GM18870 (cell line): Measurements from ENCODE around the gene MYLIP.

Source experiments
- ATAC-seq: cut with Tn5 transposase; IDR thresholded peaks from one replicate; pipeline ENCODE4 v1.9.1; 2021; ENCODE audit warnings: moderate library complexity; ENCODE audit not compliant: unreplicated experiment

The MYLIP gene

DNA sequence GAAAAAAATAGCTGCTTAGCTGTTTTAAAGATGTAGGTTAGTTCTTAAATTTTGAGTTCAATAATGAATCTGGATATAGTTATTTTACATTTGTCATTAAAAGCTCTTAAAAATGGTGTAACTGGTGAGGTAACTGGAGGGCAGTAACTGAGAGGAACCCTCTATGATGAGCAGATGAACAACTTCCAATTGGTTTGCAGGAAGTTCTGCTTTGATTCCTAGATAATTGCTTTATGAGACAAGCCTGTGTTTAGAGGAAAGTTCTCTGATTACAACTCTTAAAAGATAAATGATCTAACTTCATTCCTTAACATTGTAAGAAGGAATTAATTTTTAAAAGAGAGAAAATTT is 8.5 kb downstream of the MYLIP start:
- no peak for ATAC-seq

DNA sequence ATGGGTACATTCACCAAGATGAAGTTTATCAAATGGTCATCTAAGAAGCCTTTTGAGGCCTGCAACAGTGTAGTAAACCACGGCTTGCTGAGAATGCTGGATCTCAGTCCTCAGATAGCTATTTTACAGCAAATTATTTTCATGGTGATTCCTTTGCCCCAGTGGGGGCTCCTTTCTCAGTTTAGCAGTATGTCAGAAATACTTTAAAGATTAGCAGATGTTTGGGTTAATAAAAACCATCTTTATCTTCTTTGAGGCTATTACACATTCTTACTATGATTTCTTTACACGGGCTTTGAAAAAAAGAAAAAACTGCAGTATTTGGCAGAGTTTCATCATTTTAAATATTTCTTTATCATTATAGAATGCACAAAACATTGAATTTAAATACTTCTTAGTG is 10.7 kb downstream of the MYLIP start:
- no peak for ATAC-seq

DNA sequence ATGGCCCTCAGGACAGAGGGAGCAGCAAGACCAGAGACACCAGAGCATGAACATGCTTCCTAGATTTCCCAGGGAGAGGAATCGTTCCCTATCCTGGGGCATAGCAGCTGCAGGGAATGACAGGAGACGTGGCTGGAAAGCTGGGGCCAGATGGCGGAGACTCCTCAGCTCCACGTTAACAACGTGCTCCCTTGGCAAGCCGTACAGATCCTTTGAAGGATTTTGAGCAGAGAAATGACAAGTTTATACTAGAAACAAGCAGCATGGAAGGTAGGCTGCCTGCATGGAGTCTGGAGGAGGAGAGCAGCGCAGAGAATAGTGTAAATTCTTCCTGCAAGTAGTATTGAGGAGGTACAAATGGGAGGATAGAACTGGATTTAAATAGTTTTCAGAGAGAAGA is 11.7 kb downstream of the MYLIP start:
- no peak for ATAC-seq

DNA sequence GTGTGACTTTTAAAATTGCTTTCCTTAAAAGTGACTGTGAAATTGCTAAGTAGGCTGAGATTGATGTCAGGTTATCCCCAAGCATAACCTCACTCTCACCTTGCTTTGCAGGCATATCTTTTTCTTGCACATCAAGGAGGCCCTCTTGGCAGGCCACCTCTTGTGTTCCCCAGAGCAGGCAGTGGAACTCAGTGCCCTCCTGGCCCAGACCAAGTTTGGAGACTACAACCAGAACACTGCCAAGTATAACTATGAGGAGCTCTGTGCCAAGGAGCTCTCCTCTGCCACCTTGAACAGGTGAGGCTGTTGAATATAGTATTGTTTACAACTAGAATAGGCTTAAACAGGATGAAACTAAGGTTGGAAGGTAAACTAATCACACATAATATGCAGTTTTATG is 12.6 kb downstream of the MYLIP start:
- no peak for ATAC-seq

DNA sequence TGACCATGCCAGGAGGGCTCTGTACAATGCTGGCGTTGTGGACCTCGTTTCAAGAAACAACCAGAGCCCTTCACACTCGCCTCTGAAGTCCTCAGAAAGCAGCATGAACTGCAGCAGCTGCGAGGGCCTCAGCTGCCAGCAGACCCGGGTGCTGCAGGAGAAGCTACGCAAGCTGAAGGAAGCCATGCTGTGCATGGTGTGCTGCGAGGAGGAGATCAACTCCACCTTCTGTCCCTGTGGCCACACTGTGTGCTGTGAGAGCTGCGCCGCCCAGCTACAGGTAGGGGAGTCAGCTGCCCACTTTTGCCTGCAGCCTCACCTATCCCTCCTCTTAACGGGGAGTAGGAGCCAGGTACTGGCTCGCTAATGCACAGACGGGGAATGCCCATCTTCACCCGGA is 16.2 kb downstream of the MYLIP start:
- ATAC-seq = no peak

DNA sequence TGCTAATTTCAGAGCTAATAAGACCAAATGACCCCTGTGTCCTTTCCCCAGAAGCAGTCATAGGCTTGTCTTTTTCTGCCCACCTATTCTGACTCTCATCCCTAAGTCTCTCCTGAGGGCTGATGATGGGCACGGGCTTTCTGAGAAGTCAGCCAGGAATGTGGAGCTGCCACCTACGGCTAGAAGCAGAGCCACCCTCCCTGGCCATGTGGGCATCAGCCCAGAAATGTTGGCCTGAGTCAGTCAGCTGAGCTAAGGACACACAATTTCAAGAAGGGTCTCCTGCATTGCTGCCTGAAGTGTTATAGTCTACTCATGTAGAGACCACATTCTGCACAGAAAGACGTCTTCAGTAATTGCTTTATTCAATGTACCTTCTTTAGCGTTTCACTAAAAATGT is 17.1 kb downstream of the MYLIP start:
- ATAC-seq = no peak

DNA sequence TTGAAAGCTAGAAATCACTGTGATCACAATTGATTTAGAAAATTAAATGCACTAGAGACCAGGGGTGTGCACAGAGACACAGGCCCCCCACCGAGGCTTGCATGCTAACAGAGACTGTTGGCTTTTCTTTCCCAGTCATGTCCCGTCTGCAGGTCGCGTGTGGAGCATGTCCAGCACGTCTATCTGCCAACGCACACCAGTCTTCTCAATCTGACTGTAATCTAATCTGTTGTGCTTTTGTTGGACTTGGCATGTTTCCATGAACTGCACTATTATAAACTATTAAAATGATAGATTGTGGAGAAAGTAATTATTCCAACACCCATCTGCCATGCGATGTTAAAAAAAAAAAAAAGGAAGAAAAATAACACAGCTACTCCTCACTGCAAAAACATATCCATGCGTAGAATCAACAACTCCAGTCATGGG is 17.7 kb downstream of the MYLIP start:
- ATAC-seq = no peak

DNA sequence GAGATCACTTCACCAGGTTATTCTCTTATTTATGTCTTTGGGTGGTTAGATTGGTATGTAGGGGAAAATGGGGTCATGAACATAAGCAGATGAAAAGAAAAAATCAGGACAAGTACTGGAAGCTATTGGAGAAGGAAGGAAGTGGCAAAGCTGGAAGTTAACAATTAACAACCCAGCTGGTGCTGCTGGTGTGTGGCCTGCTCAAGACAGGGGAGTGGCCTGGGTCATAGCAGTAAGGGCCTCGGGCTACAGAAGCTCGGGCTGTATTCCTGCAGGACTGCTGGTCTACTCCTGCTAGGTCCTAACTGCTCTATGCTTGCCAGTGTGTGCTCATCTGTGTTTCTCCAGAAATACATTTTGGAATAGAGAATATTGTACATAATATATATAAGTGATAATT is 19.6 kb downstream of the MYLIP start:
- ATAC-seq = no peak

DNA sequence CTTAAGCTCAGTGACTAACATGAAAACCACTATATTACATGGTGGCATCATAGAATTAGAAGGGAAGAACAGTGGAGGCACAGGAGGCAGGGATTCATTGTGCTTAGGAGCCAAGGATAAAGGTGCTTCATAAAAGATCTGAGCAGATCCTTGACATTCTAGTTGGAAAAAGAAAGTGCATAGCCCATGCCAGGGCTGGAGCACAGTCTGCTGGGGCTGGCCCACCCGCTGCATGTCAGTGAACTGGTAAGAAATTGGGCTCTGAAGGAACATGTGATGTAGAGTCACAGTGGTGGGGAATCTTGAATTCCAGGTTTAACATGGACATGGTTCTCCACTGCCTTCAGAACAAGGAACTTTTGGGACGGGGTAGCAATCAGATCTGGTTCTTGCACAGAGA is 20.4 kb downstream of the MYLIP start:
- no peak for ATAC-seq

DNA sequence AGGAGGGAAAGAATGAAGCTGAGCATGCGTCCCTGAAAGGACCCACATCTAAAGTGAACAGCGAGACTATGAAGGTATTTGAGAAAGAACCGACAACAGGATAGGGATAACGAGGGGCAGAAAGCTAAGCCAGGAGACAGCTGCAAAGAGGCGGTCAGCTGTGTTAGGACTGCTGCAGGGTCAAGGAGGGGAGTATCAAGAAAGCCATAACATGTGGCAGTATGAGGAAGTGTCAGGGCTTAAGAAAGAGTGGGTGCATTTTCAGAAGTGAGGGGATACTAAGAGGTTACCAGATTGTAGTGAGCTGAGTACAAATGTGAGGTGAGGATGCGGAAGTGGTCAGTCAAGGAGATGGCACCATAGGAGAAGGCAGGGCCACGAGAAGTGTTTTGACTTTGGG is 21.2 kb downstream of the MYLIP start:
- ATAC-seq = no peak

DNA sequence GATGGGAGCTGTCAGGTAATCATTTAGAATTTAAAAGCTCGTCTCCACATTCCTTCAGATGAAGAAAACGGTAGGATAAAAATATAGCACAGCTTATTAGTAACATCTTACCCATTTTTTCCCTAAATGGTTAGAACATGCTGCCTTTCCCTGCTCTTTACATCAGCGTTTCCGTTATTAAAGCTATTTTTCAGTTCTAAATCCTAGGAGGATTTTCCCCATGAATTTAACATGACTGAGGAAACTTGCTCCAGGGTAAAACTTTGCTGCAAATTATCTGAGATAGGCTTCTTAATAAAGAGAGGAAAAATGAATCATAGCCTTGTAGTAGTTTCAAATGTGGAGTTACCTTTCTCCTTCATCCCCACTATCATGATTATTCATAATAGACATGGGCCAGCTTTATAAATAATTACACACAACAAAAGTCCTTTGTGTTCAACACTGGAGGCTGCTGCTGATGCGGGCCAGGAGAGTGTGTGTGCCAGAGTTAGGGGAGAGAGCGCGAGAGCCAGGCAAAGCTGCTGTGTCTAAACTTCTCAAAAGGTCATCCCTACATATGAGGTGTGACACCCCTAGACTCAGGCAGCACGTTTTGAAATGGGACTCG is 24.4 kb downstream of the MYLIP start:
- ATAC-seq = no peak

DNA sequence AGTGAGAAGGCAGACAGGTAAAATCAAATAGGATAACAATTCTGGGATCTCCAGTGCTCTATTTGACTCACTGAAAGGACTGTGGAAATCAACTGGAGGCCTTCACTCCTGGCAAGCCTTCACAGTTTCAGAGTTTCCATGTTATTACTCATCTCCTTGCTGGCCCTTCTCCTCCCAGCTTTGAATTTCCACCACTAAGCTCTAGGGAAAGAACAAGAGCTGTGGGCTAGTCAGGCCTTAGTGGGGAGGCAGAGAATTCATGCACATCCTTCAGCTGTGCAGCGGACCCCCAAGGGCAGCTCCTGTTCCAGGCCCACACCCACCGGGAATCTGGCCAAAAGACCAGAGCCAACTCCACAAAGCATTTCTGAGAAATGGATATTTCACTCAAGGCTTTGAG is 26.0 kb downstream of the MYLIP start:
- no peak for ATAC-seq

DNA sequence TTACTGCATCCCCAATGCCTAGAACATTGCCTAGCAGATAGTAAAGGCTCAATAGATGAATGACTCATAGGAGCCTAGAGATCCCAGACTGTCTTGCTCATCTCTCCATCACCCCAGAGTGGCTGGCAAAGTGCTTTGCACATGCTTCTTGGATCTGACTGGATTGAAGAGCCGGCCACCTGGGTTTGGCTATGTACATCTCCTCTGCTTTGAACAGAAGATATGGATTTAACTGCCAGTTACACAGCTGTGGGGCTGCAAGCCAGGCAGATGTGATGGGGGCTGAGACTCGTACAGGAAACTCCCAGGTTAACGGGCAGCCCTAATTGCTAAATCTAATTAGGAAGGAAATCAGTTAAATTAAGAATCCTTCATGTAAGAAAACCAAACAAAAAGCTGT is 28.6 kb downstream of the MYLIP start:
- no peak for ATAC-seq

DNA sequence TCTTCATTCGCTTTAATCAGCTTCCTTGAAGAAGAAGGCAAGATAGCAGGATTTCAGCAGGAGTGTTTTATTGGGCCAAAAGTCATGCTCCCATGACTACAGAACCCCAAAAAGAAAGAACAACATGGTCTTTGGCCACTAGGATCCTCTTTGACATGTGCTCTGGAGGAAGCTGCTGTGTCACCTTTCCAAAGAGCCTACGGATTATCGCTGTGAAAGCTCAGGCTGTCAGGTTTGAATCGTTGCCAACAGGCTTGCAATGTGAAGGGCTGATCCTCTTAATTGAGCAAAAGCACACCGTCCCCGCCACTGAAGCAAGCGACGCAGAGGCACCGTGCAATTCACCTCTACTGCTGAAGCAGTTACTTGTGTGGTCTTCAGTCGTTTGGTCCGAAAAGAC is 29.0 kb downstream of the MYLIP start:
- ATAC-seq = no peak

DNA sequence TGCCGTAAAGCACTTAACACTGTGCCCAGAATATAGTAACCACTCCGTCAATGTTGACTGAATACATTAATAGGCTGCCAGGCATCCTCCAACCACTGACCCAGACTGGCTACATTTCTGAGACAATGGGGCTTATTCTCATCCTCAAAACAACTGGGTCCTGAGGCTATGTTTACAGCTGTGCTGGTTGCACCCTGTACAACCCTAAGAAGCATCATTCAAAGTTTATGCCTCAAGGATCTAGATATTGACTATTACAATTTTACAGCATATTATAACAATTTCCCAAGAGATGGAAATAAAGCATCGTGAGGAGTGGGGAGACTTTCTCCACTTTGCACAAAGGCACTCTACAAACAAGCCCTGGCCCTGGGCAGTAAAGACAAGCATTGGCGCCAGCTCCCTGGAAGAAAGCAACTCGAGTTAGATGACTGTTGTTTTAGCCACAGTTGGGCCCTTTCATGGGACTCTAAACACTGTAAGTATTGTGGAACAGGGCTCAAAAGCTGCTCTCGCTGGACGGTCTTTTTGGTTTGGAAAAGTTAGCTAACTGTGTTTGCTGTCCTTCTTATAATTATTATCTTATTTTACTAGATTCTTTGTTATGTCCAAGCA is 30.2 kb downstream of the MYLIP start:
- no peak for ATAC-seq

DNA sequence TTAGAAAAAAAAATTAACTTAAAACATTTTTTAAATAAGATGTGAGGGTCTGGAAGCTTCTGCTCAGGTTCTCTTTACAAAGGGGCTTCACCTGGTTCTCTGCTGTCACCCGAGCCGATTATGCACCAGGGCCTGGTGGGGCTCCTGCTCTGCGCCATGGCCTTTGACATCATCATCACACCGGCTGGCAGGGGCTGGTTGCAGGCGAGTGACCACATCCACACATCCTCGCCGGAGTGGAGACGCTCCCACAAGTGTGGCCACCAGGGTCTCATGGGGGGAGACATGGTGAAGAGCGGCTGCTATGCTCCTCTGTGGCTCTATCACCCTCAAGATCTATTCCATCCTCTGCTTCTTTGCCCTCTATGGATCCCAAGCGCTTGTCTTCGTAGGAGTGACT is 31.9 kb downstream of the MYLIP start:
- no peak for ATAC-seq

DNA sequence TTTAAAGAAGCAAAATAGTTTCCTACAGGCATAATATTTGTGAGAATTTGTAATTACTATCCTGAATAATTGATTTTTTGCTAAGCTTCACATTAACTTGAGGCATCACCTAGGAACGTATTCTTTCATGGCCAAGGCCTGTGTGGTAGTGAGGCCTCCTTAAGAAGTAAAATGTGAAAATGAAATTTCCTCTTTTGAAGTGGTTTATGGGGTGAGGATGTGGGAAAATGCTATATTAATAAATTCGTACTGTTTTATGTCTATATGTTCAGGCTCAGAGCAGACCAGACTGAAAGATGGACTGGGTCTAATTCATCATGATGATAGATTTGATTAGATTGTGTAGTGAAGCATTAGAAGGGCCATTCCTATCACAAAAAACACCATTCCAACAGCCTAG is 33.1 kb downstream of the MYLIP start:
- ATAC-seq = no peak

DNA sequence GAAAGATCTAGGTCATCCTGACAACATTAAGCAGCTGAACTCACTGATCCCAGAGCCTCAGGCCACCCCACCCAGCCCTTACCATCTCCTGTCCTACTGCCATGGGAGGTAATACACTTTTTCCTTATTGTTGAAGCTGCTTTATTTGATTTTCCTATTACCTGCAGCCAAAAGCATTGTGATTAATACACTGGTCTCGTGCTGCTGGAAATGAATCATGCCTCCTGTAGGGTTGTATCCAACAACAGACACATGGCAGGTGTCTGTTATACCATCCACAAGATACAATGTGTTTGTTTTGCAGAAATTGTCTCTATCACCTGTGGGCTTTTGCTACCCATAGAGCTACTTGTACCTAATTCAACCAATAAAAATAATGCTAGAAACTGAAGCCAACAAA is 34.2 kb downstream of the MYLIP start:
- no peak for ATAC-seq

DNA sequence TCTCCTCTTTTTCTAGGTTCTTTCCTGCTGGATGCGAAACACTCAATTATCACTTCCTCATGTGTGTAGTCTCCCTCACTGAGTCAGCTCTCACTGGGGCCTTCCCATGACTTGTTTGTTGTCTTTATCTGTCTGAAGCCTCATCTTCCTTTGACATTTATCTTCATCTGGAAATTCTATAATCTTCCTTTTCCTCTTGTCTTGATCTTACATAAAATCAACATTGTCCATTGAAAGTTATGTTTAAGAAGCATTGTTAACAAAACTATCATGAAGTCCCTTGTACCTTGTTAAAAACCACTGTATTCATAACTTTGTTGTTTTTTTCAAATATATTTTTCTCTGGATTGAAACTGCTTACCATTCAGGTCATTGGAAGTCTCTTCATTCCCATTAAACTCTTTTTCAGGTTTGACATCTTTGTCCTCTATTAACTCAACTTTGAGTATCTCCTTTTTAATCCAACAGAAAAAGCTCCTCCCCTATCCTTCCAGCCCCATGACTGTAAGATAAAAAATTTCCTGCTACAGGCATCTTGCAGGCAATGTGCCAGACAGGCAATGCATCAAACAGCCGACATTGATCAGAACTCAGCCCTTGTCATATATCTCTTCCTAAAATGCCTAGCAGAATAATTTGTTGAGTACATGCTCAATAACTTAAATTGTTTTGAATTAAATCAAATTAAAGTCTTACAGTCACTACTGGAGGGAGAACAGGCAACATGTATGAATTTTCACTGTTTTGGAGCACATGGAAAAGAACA is 34.8 kb downstream of the MYLIP start:
- ATAC-seq = no peak

DNA sequence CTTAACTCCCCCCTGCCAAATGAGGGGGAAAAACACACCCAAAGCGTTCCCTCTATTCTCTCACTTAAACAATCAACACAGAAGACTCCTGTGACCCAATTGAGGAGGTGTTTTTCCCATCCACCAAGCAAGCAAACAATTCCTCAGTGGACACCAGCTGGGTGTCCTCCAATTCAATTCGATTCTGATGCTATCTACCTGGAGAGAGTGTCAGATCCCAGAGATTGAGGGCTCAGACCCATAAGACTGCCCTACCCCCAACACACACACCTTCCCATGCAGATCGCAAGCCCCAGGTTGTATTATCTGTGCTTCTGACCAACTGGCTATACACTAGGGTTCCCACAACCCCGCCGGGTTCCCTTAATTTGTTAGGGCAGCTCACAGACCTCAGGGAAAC is 36.8 kb downstream of the MYLIP start:
- no peak for ATAC-seq

DNA sequence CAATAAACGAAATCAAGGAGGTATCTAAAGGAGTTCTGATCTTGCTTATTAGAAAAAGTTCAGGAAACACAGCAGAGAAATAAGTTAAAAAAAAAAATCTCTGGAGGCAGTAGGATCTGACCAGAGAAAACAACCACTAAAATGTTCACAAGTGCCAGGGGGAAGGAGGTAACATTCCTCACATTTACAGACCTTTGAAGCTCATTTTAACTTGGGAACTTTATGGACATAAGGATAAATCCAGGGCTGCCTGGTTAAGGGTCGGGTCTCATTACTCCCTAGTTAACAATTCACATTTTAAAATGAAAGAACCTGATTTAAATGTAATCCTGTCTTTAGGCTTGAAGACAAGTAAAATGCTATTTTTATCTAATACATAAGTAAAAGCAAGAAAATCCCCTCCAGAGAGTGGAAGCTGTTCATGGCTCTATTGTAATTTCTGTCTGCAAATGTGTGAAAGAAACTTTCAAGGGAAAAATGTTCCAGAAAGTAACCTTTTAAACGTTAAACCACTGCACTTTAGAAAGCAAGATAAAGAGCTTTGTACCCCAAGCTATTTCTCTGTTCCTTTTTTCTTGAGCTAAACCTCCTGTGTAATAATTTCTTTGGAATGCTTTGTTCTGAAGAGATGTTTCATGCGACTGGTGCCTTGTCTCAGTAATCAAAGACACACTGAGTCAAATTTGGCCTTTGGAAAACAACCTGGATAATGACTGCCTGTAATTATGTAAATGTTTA is 38.2 kb downstream of the MYLIP start:
- no peak for ATAC-seq

DNA sequence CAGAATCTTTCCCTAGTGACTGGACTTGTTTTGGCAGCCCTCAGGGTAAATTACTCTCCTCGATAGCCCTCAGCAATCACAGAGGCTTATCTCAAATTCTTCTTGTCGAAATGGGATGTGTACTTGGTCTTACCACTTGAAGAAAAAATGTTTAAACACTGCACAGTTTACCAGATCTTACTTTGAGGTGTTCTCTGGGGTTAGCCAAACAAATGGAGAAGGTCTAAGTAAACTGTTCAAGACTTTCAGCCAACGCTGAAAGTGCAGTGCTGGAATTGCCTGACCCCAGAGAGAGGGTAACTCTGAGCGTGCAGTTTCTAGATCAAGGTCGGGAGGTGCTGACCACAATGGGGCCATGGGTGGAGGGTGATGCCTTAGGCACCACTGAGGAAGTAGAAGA is 39.2 kb downstream of the MYLIP start:
- ATAC-seq = no peak
